ENCODE measurements around the gene NLRP12. TPM values are rescaled to one million over a fixed set of nuclear protein-coding genes. Genes with fewer than 3 reads are reported as not detected.
A peak's percentile ranks its signal among the peaks of the same experiment; 100 is the strongest.
"Not testable (repeated sequence)": the region's sequence is repeated elsewhere in the genome, so short reads cannot be mapped to it uniquely, and the experiment has no call there.

NLRP12 gene
- total RNA-seq, 1 donor from 2014 or later = 0.16 TPM

DNA sequence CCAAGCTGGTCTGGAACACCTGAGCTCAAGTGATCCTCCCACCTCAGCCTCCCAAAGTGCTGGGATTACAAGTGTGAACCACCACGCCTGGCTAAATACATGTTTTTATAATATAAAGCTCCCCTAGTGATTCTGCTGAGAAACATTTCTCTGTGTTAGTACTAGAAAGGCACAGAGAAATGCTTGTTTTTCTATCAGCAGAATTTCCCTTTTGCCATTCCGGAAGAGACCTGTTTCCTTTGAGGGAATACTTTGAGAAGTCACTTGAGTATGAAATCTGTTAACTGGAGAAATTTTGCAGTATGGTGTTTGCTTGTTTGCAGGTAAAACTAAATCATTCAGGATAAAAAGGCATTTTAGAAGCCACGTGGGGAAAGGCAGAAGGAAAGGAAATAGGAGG lies 4.4 kb upstream of the NLRP12 start:
- no peak for DNase-seq

DNA sequence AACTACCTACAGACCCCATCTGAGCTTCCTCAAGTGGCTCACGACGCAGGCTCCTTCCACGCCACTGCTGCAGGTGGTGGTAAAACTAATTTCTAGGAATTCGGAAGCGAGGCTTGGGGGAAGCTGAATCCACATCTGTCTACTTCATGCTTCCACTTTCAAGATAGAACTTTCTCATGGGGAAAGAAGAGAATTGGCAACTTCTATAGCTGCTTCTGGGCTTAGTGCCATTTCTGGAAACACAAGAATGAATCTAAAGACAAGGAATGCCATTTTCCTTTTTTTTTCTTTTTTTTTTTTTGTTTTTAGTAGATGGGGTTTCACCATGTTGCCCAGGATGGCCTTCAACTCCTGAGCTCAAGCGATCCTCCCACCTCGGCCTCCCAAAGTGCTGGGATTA lies 2.8 kb upstream of the NLRP12 start:
- no peak for DNase-seq

DNA sequence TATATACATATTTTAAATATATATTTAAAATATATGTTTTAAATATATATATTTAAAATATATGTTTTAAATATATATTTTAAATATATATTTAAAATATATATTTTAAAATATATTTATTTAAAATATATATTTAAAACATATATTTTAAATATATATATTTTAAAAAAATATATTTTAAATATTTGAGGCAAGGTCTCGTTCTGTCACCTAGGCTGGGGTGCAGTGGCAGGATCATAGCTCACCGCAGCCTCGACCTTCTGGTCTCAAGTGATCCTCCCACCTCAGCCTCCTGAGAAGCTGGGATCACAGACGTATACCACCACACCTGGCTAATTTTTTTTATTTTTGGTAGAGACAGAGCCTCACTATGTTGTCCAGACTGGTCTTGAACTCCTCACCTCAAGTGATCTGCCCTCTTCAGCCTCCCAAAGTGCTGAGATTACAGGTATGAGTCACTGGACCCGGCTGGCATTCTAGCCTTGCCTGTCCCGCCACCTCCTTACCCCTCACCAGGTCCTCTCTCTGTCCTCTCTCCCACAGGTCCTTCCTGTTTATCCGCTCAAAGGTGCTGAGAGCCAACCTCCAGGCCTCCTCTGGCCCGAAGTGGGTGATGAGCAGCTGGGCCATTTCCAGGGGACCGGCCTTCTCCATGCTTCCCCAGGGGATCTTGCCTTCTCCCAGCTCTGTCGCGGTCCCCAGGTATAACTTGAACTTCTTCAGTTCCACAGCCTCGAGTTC lies 564 bp downstream of the NLRP12 start:
- no peak for DNase-seq

DNA sequence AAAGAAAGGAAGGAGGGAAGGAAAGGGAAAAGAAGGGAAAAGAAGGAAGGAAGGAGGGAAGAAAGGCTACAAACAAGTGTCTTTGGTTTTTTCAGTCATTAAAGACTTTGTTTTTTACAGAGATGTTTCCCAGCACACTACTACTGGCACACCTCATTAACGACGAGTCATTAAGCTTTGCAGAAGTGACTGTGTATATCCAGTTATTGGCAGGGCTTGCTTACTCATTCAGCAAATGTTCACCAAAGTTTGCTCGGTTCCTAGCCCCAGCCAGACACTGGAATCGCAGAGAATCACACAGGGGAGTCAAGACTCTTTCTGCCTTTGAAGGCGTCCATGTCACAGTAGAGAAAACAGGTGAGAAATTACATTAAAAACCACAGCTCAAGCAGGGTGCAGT lies 4.3 kb downstream of the NLRP12 start:
- no peak for DNase-seq

DNA sequence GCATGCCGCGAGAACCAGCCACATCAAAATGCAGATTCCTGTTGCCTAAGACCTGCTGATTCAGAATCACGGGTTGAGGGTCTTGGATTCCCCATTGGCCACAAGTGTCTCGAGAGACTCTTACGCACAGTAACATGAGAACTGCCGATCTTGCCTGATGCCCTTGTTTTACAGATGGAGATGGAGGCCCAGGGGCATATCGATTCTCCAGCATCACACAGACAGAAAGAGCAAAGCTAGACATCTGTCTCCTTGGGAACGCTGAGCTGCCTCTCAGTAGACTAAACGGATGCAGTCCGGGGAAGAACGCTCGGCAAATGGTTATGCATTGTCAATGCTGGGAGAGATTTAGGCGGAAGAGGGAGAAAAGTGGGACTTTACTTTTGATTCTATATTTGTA lies 5.4 kb downstream of the NLRP12 start:
- peak; percentile 19 for DNase-seq

DNA sequence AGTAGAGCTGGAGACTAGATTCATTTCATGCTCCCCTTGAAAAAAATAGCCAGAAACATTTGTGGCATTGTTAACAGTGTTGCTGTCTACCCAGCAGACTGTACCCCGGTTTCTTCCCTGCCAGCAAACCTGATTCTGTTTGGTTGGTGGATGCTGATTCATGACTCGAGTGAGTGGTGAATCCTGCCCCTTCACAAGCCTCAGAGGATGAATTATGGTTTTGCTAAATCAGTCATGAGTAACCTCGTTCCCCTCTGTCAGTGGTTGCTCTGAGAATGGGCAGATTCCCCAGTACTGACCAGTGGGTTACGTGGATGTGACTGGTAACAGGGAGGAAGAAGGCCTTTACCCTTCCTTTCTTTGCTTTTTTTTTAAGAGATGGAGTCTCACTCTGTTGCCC lies 10.1 kb downstream of the NLRP12 start:
- no peak for DNase-seq

DNA sequence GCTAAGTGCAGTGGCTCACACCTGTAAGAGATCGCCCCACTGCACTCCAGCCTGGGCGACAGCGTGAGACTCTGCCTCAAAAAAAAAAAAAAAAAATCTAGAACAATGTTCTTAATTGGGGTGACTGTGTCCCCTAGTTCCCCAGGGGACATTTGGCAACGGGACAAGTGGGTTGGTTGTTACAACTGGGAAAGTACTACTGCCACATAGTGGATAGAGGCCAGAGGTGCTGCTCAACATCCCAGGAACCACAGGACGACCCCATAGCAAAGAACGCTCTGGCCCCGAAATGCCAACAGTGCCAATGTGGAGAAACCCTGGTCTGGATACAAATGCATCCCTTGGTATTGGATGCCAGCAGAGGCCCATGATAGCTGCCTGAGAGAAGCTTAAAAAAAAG lies 11.8 kb downstream of the NLRP12 start:
- DNase-seq = no peak

DNA sequence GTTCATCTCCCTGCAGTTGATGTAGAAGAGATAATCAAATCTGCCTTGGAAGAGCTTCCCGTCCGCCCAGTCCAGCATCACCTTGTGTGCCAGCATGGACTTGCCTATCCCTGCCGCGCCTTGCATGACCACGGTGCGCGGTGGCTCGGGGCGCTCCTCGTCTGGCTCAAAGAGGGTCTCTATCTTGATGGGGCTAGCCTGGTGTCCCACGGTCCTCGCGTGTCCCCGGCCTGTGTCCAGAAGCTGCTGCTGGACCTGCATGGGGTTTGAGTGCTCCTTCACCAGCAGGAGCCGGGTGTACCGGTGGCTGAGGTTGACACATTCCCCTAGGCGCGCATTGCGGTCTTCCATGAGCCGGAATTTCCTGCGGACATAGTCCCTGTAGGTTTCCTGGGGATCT lies 13.2 kb downstream of the NLRP12 start:
- DNase-seq = no peak

DNA sequence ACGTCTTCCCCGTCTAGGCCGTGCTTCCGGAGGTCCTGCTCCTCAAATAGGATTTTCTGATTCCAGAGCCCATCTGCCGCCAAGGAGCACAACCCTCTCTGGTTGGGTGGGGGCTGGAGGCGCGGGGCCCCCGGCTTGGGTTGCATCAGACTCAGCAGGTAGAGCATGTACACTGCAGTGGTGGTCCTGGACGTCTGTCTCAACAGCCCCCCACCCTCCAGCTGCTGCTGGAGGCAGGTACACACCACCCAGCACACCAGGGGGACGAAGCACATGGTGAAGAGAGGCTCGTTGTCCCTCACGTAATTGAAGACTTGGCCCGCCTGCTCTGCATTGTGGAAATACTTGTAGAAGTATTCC lies 13.9 kb downstream of the NLRP12 start:
- no peak for DNase-seq

DNA sequence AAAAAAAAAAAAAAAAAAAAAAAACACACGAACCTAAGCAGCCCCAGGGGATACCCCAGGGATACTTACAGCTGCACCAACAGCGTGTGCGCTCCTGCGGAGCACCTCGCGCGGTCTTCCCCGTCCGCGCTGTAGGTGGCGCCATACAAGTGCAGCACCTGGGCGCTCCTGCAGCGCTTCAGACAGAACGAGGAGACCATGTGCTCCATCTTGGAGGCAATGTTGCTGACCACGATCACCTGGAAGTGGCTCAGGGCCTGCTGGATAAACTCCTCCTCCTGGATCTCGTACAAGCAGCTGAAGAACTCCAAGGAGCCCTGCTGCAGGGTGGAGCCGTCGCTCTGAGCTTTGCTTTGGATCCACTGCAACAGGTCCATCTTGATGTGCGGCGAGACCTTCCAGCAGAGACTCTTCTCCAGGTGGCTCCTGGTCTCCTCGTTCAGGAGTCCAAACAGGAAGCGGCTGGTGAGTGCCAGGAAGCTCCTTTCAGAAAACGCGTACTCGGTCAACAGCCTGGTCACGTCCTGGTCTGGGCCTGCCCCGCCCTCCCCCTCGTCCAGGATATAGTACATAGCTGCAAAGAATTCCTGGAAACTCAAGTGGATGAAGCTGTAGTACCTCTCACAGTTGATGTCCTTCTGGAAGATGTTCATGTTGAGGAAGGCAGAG lies 14.5 kb downstream of the NLRP12 start:
- DNase-seq = no peak

DNA sequence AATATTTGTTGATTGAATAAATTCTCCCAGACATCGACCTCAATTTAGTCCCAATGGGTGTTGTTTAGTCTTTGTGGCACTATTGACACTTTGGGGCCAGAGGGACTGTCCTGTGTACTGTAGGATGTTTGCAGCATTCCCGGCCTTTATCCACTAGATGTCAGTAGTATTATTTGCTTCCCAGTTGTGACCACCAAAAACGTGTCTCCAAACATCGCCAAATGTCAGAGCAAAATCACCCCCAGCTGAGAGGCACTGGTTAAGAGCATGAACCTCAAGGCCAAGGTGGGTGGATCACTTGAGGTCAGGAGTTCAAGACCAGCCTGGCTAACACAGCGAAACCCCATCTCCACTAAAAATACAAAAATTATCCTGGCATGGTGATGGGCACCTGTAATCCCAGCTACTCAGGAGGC lies 15.4 kb downstream of the NLRP12 start:
- no peak for DNase-seq

DNA sequence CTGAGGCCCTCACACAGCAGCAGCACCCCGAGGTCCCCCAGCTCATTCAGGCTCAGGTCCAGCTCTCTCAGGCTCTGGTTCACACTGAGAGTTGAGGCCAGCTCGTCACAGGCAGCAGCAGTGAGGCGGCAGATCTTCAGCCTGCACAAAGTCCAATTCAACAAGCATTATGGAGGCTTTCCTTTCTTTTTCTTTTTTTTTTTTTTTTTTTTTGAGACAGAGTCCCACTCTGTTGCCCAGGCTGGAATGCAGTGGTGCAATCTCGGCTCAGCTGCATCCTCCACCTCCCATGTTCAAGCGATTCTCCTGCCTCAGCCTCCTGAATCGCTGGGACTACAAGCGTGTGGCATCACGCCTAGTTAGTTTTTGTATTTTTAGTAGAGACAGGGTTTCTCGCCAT lies 22.9 kb downstream of the NLRP12 start:
- no peak for DNase-seq

DNA sequence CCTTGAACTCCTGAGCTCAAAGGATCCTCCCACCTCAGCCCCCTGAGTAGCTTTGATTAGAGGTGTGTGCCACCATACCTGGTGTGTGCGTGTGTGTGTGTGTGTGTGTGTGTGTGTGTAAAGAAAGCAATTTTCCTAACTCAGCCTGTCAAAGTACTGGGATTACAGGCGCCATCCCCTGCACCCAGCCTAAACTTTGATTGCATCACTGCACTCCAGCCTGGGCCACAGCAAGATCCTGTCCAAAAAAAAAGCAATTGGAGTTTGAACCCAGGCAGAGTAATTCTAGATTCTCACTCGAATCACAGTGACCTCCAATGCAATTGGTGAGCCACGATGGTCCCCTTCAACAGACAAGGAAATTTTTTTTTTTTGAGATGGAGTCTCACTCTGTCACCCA lies 29.1 kb downstream of the NLRP12 start:
- DNase-seq = no peak

DNA sequence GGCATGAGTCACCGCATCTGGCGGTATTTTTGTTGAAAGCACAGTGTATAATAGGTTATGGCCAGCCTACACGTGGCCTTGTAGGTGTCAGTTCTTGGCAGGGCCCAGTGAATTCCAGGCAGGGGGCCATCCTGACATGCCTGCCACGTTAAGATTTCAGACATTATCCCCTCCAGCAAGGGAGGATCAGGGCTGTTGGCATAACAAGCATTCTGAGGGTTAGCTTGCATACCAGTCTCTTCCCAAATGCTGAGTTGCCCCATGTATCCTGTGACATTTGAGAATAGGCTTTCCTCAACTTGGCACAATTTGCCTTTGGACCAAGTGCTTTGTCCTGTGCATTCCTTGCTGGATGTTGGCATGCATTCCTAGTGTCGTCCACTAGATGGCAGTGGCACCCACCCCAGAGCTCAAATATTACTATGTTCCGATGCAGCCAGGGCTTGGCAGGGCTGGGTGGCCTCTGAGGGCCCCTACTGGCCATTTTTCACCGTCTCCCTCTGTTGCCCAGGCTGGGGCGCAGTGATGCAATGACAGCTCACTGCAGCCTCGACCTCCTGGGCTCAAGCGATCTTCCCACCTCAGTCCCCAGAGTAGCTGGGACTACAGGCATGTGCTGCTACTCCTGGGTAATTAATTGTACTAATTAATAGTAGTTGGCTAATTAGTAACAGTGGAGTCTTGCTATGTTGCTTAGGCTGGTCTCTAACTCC lies 31.2 kb downstream of the NLRP12 start:
- peak; percentile 70 for DNase-seq

DNA sequence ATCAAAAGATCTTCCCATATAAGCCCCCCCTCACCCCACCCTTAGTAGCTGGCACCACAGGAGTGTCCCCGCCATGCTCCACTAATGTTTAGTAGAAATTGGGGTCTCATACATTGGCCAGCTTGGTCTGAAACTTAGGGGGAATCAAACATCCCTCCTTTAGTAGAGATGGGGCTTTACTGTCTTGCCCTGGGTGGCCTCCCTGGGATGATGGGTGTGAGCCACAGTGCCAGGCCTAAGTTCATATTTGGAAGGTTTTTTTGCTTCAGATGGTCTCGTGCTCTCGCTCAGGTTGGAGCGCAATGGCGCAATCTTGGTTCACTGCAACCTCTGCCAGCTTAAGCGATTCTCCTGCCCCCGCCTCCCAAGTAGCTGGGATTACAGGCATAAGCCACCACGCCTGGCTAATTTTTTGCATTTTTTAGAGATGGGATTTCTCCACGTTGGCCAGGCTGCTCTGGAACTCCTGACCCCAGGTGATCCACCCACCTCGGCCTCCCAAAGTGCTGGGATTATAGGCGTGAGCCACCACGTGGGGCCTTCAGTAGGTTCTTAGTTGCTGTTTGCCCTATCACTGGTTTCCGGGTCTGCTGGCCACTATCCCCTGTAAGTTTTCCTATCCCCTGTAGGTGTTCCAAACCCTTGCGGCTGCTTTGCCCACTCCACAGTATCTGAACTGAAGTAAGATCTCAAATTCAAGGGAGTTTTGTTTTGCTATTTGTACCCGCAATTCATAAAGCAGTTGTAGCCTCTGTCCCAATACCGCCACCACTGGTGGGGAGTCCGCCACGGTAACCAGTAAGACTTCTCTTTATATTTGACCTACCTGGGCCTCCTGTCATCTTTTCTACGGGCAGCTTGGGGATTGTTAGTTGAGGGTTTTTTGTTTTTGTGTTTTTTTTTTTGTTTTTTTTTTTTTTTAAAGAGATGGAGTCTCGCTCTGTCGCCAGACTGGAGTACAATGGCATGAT lies 34.1 kb downstream of the NLRP12 start:
- no peak for DNase-seq

DNA sequence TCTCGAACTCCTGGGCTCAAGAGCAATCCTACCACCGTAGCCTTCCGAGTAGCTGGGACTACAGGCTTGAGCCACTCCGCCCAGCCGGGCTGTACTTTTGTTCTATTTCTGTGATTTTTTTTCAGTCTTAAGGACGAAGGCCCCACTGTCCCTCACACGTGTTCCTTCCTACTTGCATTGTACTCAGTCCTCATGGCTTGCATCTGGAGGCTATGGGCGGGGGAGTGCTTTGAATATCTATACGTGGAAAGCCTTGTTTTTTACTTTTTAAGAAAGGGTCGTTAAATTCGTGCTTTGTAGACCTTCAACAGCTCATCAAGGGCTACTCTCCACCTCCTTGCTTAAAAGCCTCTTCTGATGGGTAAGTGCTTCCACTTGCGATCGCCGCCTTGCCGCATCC lies 36.8 kb downstream of the NLRP12 start:
- DNase-seq = no peak

DNA sequence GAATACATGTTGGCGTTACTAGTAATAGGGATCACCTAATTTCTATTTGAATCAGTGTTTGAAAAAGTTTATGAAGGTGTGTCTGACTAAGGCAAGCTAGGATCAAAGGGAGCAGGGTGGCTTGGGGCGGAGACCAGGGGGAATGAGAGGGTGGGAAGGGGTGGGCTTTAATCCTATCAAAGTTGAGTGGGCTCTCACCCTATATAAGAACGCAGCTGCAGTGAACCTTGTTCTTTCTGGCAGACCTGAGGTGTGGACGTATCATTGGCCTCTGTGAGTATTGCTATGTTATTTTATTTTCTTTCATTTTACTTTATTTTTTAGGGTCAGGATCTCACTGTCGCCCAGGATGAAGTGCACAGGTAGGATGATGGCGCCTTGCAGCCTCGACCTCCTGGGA lies 37.4 kb downstream of the NLRP12 start:
- DNase-seq = no peak

DNA sequence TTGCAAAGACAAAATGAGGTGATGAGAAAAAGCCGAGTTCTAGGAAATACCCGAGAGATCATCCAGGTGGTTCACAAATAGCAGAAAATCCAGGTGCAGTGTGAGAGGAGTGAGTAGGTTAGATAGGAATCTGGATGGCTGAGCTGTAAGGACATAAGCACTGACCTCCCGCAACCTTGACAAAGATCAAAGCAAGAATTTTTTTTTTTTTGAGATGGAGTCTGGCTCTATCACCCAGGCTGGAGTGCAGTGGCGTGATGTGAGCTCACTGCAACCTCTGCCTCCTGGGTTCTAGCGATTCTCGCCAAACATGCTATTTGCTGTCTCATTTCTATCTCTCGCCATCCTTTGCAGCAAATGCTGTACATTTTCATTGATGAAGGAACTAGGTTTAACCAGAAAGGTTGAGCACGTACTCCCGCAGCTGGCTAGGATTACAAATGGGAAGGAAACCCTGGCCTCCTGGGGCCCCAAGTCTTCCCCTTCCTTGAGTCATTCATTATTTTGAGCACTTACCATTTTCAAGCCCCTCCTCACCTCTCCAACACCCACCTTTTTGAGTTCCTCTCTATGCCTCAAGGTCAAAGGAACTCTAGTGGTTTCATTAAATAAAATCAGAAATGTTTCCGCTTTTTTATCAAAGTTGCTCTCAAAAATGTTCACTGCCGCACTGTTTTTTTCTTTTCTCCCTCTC lies 38.8 kb downstream of the NLRP12 start:
- DNase-seq = no peak

DNA sequence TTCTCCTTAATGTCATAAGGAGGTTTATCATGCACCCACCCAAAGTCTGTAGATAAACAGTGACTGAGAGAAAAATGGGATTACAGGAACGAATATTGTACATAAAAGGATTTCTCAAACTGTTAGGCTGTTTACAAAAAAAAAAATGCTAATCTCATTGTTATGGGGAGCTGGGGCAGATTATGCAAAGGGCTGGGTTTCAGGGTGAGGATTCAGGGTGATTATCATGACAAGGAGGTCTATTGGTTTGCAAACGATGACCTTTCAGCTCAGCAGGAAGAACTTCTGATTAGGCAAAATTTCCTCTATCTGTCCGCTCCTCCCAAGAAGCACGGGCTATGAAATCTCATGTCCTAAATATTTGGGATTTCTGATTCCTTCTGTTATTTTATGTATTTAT lies 41.4 kb downstream of the NLRP12 start:
- no peak for DNase-seq

DNA sequence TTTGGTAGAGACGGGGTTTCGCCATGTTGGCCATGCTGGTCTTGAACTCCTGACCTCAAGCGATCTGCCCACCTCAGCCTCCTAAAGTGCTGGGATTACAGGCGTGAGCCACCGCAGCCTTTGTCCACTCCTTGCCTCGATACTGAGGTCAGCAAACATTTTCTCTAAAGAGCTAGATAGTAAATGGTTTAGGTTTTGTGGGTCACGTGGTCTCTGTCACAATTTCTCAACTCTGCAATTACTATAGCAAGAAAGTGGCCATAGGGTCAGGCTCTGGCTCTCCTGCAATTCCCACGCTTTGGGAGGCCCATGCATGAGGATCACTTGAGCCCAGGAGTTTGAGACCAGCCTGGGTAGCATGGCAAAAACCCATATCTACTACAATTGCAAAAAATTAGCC lies 42.8 kb downstream of the NLRP12 start:
- not testable (repeated sequence) for DNase-seq

DNA sequence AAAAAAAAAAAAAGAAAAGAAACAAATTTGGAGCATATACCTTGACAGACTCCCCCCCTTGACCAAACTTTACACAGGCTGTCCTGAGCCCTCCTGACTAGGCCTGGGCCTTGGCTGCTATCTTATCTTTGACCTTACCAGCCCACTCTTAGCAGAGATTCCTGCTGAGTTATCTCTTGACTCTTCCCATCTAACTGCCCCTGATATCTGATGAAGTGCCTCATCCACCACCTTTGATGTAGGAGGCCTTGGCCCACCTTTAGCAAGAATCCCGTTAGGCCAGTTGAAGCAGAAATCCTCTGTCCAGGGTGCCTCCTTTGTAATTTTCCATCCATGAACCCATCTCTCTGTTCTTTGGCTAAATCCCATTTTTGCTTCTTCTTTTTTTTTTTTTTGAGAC lies 43.6 kb downstream of the NLRP12 start:
- DNase-seq = no peak

DNA sequence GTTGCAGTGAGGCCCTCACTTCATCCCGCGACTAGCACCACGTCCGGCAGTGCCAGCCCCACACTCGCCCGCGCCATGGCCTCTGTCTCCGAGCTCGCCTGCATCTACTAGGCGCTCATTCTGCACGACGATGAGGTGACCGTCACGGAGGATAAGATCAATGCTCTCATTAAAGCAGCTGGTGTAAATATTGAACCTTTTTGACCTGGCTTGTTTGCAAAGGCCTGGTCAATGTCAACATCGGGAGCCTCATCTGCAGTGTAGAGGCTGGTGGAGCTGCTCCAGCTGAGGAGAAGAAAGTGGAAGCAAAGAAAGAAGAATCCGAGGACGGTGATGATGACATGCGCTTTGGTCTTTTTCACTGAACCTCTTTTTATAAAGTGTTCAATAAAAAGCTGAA lies 48.6 kb downstream of the NLRP12 start:
- DNase-seq = no peak

All from occipital lobe (tissue), 2 donors.